Measurements from ENCODE around the gene COL1A1. TPM values are rescaled to one million over a fixed set of nuclear protein-coding genes. Genes with fewer than 3 reads are reported as not detected.

The COL1A1 gene
- total RNA-seq, 1 donor from 2014 or later: 12,796 TPM

- H4K20me1 ChIP-seq (ENCODE audit: insufficient read depth, low read length): peaks cover 85% of the 10 kb centered on the region
- peak overlapping the region; percentile 89 for H3K4me2 ChIP-seq (ENCODE audit: low read length)
- no peak overlapping the region for H3K27ac Mint-ChIP-seq (ENCODE audit: unreplicated experiment)
These were observed 55.8 kb downstream of the COL1A1 start for GRCh38 chr17:50145532-50146229.

GRCh38 chr17:50144845-50145531 lies 56.4 kb downstream of the COL1A1 start:
- Histone ChIP-seq H3K79me2 (ENCODE audit: insufficient read depth, low read length) (peaks cover 83% of the 10 kb centered on the region), H3K9ac (ENCODE audit: low read length) (peak overlapping the region; percentile 35), H3K4me3 (ENCODE audit: insufficient read depth, low read depth, low read length) (no peak overlapping the region), H3K9me3 (ENCODE audit: insufficient read depth, low read depth, low read length) (no peaks in the 10 kb centered on the region), H3K4me1 (ENCODE audit: insufficient read depth, low read length) (peaks cover 34% of the 10 kb centered on the region), H2AFZ (ENCODE audit: low read depth, low read length) (no peak overlapping the region), H3K36me3 (ENCODE audit: insufficient read depth, low read length) (peaks cover 24% of the 10 kb centered on the region), H3K27me3 (ENCODE audit: insufficient read depth, low read length) (no peaks in the 10 kb centered on the region), H4K20me1 (ENCODE audit: insufficient read depth, low read length) (peaks cover 92% of the 10 kb centered on the region), H3K4me2 (ENCODE audit: low read length) (no peak overlapping the region), H3K27ac (ENCODE audit: low read depth, low read length) (no peak overlapping the region)
- Mint-ChIP-seq H3K27ac (ENCODE audit: unreplicated experiment) (no peak overlapping the region), H3K27me3 (ENCODE audit: low read depth, unreplicated experiment) (no peaks in the 10 kb centered on the region), H3K9me3 (ENCODE audit: unreplicated experiment) (no peaks in the 10 kb centered on the region), H3K4me1 (ENCODE audit: low read depth, unreplicated experiment) (peaks cover 13% of the 10 kb centered on the region), H3K4me3 (ENCODE audit: unreplicated experiment) (peak overlapping the region; percentile 47), H3K36me3 (ENCODE audit: low read depth, unreplicated experiment) (peaks cover 42% of the 10 kb centered on the region)
- DNase-seq (ENCODE audit: low read depth) (no peak), FAIRE-seq (no peak)
- TF ChIP-seq CTCF (IDR thresholded peaks at IDR 0.05; ENCODE audit: insufficient read depth, low read depth, low read length) (no peak), EZH2 (IDR thresholded peaks at IDR 0.05; ENCODE audit: insufficient read depth, low read length) (no peak)

More at GRCh38 chr17:50145532-50146229, 55.8 kb downstream of the COL1A1 start:
- FAIRE-seq (no peak), DNase-seq (ENCODE audit: low read depth) (no peak)
- H3K79me2 ChIP-seq (ENCODE audit: insufficient read depth, low read length): peaks cover 89% of the 10 kb centered on the region
- peak overlapping the region; percentile 35 for H3K9ac ChIP-seq (ENCODE audit: low read length)
- Mint-ChIP-seq H3K27me3 (ENCODE audit: low read depth, unreplicated experiment) (no peaks in the 10 kb centered on the region), H3K4me1 (ENCODE audit: low read depth, unreplicated experiment) (peaks cover 13% of the 10 kb centered on the region), H3K4me3 (ENCODE audit: unreplicated experiment) (peak overlapping the region; percentile 72), H3K36me3 (ENCODE audit: low read depth, unreplicated experiment) (peaks cover 38% of the 10 kb centered on the region), H3K9me3 (ENCODE audit: unreplicated experiment) (no peaks in the 10 kb centered on the region)
- H2AFZ ChIP-seq (ENCODE audit: low read depth, low read length): no peak overlapping the region
- H3K4me3 ChIP-seq (ENCODE audit: insufficient read depth, low read depth, low read length): no peak overlapping the region
- H3K27ac ChIP-seq (ENCODE audit: low read depth, low read length): no peak overlapping the region
- H3K4me1 ChIP-seq (ENCODE audit: insufficient read depth, low read length): peaks cover 27% of the 10 kb centered on the region
- no peaks in the 10 kb centered on the region for H3K9me3 ChIP-seq (ENCODE audit: insufficient read depth, low read depth, low read length)
- TF ChIP-seq EZH2 (IDR thresholded peaks at IDR 0.05; ENCODE audit: insufficient read depth, low read length): no peak
- TF ChIP-seq CTCF (IDR thresholded peaks at IDR 0.05; ENCODE audit: insufficient read depth, low read depth, low read length): no peak
- H3K36me3 ChIP-seq (ENCODE audit: insufficient read depth, low read length): peaks cover 24% of the 10 kb centered on the region
- no peaks in the 10 kb centered on the region for H3K27me3 ChIP-seq (ENCODE audit: insufficient read depth, low read length)
